ENCODE data around the gene ZNF644.
"Not testable (repeated sequence)": the region's sequence is repeated elsewhere in the genome, so short reads cannot be mapped to it uniquely, and the experiment has no call there.

Gene ZNF644

DNA sequence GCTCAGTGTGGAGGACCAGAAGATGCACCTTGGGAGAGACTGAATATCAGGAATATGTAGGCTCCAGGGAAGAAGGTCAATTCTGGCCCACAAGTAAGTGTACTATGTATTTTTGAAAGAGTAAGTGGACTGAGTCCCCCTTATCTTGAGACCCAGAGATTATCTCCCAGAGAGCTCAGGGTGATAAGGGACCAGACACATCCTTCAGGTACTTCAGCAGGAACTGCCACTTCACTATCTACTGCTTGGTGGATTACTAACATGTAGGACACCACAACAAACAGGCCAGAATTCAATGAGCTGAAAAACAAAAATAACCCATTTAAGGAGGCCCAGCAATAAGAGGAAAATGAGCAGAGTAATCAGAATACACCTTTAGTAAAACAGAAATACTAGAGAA lies 119.2 kb downstream of the ZNF644 start:
- H3K36me3 ChIP-seq (ENCODE audit: insufficient read depth, low read length): peaks cover 4% of the 10 kb centered on the region
- no peaks in the 10 kb centered on the region for H3K27me3 ChIP-seq (ENCODE audit: insufficient read depth, low read length)
- no peak overlapping the region for H3K27ac ChIP-seq (ENCODE audit: low read depth, low read length)
- no peak overlapping the region for H3K4me3 ChIP-seq (ENCODE audit: low read depth, low read length)
- H2AFZ ChIP-seq (ENCODE audit: low read length, unreplicated experiment): no peak overlapping the region
- no peaks in the 10 kb centered on the region for H3K4me1 ChIP-seq (ENCODE audit: control insufficient read depth, insufficient read depth, low read length, unreplicated experiment)
- no peaks in the 10 kb centered on the region for H3K79me2 ChIP-seq (ENCODE audit: control insufficient read depth, insufficient read depth, low read length, unreplicated experiment)

DNA sequence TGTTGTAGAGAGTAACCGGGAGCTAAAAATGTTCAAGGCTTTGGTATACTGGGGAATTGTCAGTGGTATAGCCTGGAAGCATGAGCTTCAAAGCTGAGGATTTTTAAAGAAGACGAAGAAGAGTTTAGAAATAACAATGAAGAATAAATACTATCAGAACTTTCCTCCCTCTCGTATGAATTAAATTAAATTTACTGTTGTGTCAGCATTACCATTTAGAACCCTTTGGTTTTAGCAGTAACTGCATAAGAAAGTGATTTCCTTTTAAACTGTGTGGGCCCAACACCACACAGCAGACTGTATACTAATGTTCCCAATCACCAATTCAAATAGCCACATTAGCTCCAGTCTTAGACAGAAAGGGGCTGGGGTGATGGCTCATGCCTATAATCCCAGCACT lies 122.6 kb downstream of the ZNF644 start:
- Histone ChIP-seq H3K27me3 (ENCODE audit: insufficient read depth, low read length) (no peaks in the 10 kb centered on the region), H3K36me3 (ENCODE audit: insufficient read depth, low read length) (peaks cover 6% of the 10 kb centered on the region), H2AFZ (ENCODE audit: low read length, unreplicated experiment) (no peak overlapping the region), H3K4me1 (ENCODE audit: control insufficient read depth, insufficient read depth, low read length, unreplicated experiment) (no peaks in the 10 kb centered on the region), H3K79me2 (ENCODE audit: control insufficient read depth, insufficient read depth, low read length, unreplicated experiment) (no peaks in the 10 kb centered on the region), H3K4me3 (ENCODE audit: low read depth, low read length) (no peak overlapping the region), H3K27ac (ENCODE audit: low read depth, low read length) (no peak overlapping the region)

DNA sequence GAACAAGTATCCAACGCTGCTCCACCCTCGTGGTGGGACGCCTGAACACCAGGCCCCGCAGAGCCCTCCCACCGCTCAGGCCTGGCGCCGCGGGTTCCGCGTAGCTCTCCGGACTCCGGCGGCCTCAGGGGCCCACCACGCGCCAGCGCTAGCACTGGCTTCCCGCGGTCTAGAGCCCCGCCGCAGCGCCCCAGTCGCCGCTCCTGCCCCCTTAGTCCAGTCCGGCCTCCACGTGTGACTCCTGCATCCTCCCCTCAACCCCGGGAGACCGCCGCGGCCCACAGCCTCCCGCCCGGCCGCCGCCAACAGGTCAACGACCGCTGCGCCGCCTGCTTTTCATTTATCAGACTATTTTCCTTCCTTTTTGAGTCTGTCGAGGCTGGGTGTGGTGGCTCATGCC lies 128.2 kb downstream of the ZNF644 start:
- not testable (repeated sequence) for H3K27me3 ChIP-seq (ENCODE audit: insufficient read depth, low read length); H3K79me2 ChIP-seq (ENCODE audit: control insufficient read depth, insufficient read depth, low read length, unreplicated experiment); H3K27ac ChIP-seq (ENCODE audit: low read depth, low read length); H3K4me1 ChIP-seq (ENCODE audit: control insufficient read depth, insufficient read depth, low read length, unreplicated experiment); H3K4me3 ChIP-seq (ENCODE audit: low read depth, low read length); H2AFZ ChIP-seq (ENCODE audit: low read length, unreplicated experiment); H3K36me3 ChIP-seq (ENCODE audit: insufficient read depth, low read length)

DNA sequence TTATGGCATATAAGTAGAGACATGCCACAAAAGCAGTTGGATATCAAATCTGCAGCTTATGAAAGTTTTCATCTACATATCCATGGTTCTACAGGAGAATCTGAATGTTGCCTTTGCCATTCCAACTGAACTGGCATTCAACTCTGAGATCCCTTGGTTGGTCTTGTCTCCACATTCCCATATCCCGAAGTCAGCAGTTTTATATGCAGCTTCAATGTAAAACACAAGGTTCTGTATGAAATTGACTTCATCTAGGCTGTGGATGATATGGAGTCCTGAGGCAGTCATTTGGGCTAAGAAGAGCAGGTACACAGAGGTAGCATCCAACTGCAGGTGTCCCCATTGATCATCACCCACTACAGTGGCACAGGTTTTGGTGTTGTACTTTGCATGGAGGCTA lies 129.0 kb downstream of the ZNF644 start:
- H3K4me1 ChIP-seq (ENCODE audit: control insufficient read depth, insufficient read depth, low read length, unreplicated experiment); H3K4me3 ChIP-seq (ENCODE audit: low read depth, low read length); H3K27ac ChIP-seq (ENCODE audit: low read depth, low read length); H3K79me2 ChIP-seq (ENCODE audit: control insufficient read depth, insufficient read depth, low read length, unreplicated experiment); H3K27me3 ChIP-seq (ENCODE audit: insufficient read depth, low read length); H3K36me3 ChIP-seq (ENCODE audit: insufficient read depth, low read length); H2AFZ ChIP-seq (ENCODE audit: low read length, unreplicated experiment): not testable (repeated sequence)

DNA sequence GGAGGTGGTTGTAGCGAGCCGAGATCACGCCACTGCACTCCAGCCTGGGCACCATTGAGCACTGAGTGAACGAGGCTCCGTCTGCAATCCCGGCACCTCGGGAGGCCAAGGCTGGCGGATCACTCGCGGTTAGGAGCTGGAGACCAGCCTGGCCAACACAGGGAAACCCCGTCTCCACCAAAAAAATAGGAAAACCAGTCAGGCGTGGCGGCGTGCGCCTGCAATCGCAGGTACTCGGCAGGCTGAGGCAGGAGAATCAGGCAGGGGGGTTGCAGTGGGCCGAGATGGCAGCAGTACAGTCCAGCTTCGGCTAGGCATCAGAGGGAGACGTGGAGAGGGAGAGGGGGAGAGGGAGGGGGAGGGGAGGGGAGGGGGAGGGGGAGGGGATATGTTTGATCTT lies 129.6 kb downstream of the ZNF644 start:
- H3K4me1 ChIP-seq (ENCODE audit: control insufficient read depth, insufficient read depth, low read length, unreplicated experiment); H3K27me3 ChIP-seq (ENCODE audit: insufficient read depth, low read length); H3K36me3 ChIP-seq (ENCODE audit: insufficient read depth, low read length); H3K4me3 ChIP-seq (ENCODE audit: low read depth, low read length); H2AFZ ChIP-seq (ENCODE audit: low read length, unreplicated experiment); H3K27ac ChIP-seq (ENCODE audit: low read depth, low read length); H3K79me2 ChIP-seq (ENCODE audit: control insufficient read depth, insufficient read depth, low read length, unreplicated experiment): not testable (repeated sequence)

DNA sequence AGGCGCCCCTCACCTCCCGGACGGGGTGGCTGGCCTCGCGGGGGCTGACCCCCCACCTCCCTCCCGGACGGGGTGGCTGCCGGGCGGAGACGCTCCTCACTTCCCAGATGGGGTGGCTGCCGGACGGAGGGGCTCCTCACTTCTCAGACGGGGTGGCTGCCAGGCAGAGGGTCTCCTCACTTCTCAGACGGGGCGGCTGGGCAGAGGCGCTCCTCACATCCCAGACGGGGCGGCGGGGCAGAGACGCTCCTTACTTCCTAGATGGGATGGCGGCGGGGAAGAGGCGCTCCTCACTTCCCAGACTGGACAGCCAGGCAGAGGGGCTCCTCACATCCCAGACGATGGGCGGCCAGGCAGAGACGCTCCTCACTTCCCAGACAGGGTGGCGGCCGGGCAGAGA lies 130.1 kb downstream of the ZNF644 start:
- not testable (repeated sequence) for H3K27me3 ChIP-seq (ENCODE audit: insufficient read depth, low read length); H3K27ac ChIP-seq (ENCODE audit: low read depth, low read length); H2AFZ ChIP-seq (ENCODE audit: low read length, unreplicated experiment); H3K4me1 ChIP-seq (ENCODE audit: control insufficient read depth, insufficient read depth, low read length, unreplicated experiment); H3K79me2 ChIP-seq (ENCODE audit: control insufficient read depth, insufficient read depth, low read length, unreplicated experiment); H3K36me3 ChIP-seq (ENCODE audit: insufficient read depth, low read length); H3K4me3 ChIP-seq (ENCODE audit: low read depth, low read length)

DNA sequence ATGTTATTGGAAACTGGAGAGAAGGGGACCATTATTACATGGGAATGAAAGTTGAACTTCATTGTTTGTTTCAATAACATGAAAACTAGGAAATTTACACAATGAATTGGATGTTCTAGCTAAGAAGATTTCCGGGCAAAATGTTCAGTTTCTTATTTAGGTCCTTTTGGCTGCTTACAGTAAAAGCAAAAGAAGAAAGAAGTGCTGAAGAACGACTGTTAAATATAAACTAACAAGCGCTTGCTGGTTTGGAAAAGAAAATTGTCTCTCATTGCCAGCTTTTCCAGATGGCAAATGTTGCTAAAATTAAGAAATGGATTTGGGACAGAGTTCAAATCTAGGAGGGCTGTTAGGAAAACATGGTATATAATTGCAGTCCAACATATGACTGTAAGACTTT lies 139.6 kb downstream of the ZNF644 start:
- H3K27ac ChIP-seq (ENCODE audit: low read depth, low read length): no peak overlapping the region
- H3K4me1 ChIP-seq (ENCODE audit: control insufficient read depth, insufficient read depth, low read length, unreplicated experiment): no peaks in the 10 kb centered on the region
- no peaks in the 10 kb centered on the region; the same call in 1 of the 2 replicates for H3K27me3 ChIP-seq (ENCODE audit: insufficient read depth, low read length)
- no peaks in the 10 kb centered on the region for H3K36me3 ChIP-seq (ENCODE audit: insufficient read depth, low read length)
- H2AFZ ChIP-seq (ENCODE audit: low read length, unreplicated experiment): no peak overlapping the region
- no peak overlapping the region for H3K4me3 ChIP-seq (ENCODE audit: low read depth, low read length)
- no peaks in the 10 kb centered on the region for H3K79me2 ChIP-seq (ENCODE audit: control insufficient read depth, insufficient read depth, low read length, unreplicated experiment)

DNA sequence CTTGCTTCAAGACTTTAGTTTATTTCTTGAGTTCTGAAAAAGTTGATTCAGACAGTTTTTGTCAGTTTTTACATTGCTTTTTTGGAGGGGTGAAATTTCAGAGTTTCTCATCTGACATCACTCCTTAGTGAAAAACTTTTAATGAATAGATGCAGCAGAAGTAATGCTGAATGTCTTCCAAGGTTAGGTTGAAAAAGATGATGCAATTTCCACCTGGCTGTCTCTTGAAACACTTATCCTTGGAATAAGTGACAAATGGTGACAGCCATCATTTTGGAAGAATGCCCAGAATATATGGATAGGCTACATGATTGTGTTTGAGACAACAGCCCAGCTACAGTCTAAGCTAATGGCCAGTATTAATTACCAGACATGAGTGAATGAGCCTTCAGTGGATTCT lies 140.8 kb downstream of the ZNF644 start:
- Histone ChIP-seq H3K36me3 (ENCODE audit: insufficient read depth, low read length) (no peaks in the 10 kb centered on the region), H3K27ac (ENCODE audit: low read depth, low read length) (no peak overlapping the region), H3K4me1 (ENCODE audit: control insufficient read depth, insufficient read depth, low read length, unreplicated experiment) (no peaks in the 10 kb centered on the region), H3K27me3 (ENCODE audit: insufficient read depth, low read length) (no peaks in the 10 kb centered on the region; the same call in 1 of the 2 replicates), H3K79me2 (ENCODE audit: control insufficient read depth, insufficient read depth, low read length, unreplicated experiment) (no peaks in the 10 kb centered on the region), H2AFZ (ENCODE audit: low read length, unreplicated experiment) (no peak overlapping the region), H3K4me3 (ENCODE audit: low read depth, low read length) (no peak overlapping the region)

DNA sequence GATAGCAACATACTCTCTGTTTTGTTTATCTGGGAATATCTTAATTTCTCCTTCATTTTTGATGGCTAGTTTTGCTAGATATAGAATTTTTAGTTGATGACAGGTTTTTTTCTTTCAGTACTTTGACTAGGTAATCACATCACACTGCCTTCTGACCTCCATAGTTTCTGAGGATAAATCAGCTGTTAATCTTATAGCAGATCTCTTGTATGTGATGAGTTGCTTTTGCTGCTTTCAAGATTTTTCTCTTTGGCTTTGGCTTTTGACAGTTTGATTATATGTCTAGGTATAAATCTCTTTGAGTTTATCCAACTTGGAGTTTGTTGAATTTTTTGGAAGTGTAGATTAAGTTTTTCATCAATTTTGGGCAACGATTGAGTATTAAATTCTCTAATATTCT lies 142.6 kb downstream of the ZNF644 start:
- H3K4me1 ChIP-seq (ENCODE audit: control insufficient read depth, insufficient read depth, low read length, unreplicated experiment): no peaks in the 10 kb centered on the region

DNA sequence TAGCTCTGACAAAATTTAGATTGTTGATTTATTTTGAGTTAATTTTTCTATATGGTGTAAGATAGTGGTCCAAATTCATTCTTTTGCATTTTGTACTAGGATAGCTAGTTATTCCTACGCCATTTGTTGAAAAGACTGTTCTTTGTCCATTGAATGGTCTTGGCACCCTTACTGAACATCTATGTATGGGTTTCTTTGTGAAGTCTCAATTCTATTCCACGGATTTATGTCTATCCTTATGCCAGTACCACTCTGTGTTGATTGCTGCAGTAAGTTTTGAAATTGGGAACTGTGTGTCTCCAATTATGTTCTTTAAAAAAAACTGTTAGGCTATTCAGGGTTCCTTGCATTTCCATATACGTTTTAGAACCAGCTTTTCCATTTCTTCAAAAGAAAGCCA lies 145.7 kb downstream of the ZNF644 start:
- Histone ChIP-seq H3K27me3 (ENCODE audit: insufficient read depth, low read length) (no peaks in the 10 kb centered on the region; the same call in 1 of the 2 replicates), H3K79me2 (ENCODE audit: control insufficient read depth, insufficient read depth, low read length, unreplicated experiment) (no peaks in the 10 kb centered on the region), H3K36me3 (ENCODE audit: insufficient read depth, low read length) (no peaks in the 10 kb centered on the region), H3K4me3 (ENCODE audit: low read depth, low read length) (no peak overlapping the region), H2AFZ (ENCODE audit: low read length, unreplicated experiment) (no peak overlapping the region), H3K4me1 (ENCODE audit: control insufficient read depth, insufficient read depth, low read length, unreplicated experiment) (no peaks in the 10 kb centered on the region), H3K27ac (ENCODE audit: low read depth, low read length) (no peak overlapping the region)

More for the DNA sequence above, 142.6 kb downstream of the ZNF644 start:
- H3K27ac ChIP-seq (ENCODE audit: low read depth, low read length): no peak overlapping the region
- no peaks in the 10 kb centered on the region; the same call in 1 of the 2 replicates for H3K27me3 ChIP-seq (ENCODE audit: insufficient read depth, low read length)
- no peaks in the 10 kb centered on the region for H3K79me2 ChIP-seq (ENCODE audit: control insufficient read depth, insufficient read depth, low read length, unreplicated experiment)
- no peak overlapping the region for H2AFZ ChIP-seq (ENCODE audit: low read length, unreplicated experiment)
- no peak overlapping the region for H3K4me3 ChIP-seq (ENCODE audit: low read depth, low read length)
- no peaks in the 10 kb centered on the region for H3K36me3 ChIP-seq (ENCODE audit: insufficient read depth, low read length)

All from ACC112 (cell line).